Liver (tissue), 9 donors: ENCODE measurements around the gene ZNHIT6. TPM values are rescaled to one million over a fixed set of nuclear protein-coding genes. Genes with fewer than 3 reads are reported as not detected.

Experiments
- DNase-seq: peaks from one replicate; pipeline ENCODE4 v3.0.0-alpha.2; 2017; ENCODE audit warnings: low spot score
- H3K27ac ChIP-seq, 2 donors: one replicate each; pipeline ENCODE4 v1.7.0; 2013; ENCODE audit warnings: inconsistent platforms in 2 of 2, low read length in 2 of 2, control low read depth in 1 of 2, low read depth in 1 of 2, mild to moderate bottlenecking in 1 of 2
- H3K27me3 ChIP-seq, 4 donors: one replicate each; pipeline versions ENCODE4 v1.6.1 to v1.7.0; 2013; ENCODE audit warnings: low read length in 3 of 4, inconsistent platforms in 1 of 4, mild to moderate bottlenecking in 1 of 4, moderate library complexity in 1 of 4; ENCODE audit not compliant: control insufficient read depth in 4 of 4, insufficient read depth in 4 of 4
- H3K36me3 ChIP-seq, 4 donors: one replicate each; pipeline versions ENCODE4 v1.6.1 to v1.7.0; 2013; ENCODE audit warnings: low read length in 3 of 4, mild to moderate bottlenecking in 3 of 4, low read depth in 1 of 4, moderate library complexity in 1 of 4; ENCODE audit not compliant: control insufficient read depth in 4 of 4, insufficient read depth in 3 of 4
- H3K4me1 ChIP-seq, 4 donors: one replicate each; pipeline versions ENCODE4 v1.6.1 to v1.7.0; 2013; ENCODE audit warnings: low read length in 3 of 4, mild to moderate bottlenecking in 3 of 4, moderate library complexity in 1 of 4; ENCODE audit not compliant: control insufficient read depth in 4 of 4, insufficient read depth in 4 of 4
- H3K4me3 ChIP-seq, 3 donors: one replicate each; pipeline versions ENCODE4 v1.6.1 to v1.7.0; 2013; ENCODE audit warnings: low read length in 3 of 3, control low read depth in 1 of 3, low read depth in 1 of 3, mild to moderate bottlenecking in 1 of 3
- H3K9ac ChIP-seq, 2 donors: one replicate each; pipeline ENCODE4 v1.7.0; 2013; ENCODE audit warnings: low read length in 2 of 2, mild to moderate bottlenecking in 2 of 2, moderate library complexity in 2 of 2, control low read depth in 1 of 2, low read depth in 1 of 2
- H3K9me3 ChIP-seq, 4 donors: one replicate each; pipeline versions ENCODE4 v1.6.1 to v1.7.0; 2013; ENCODE audit warnings: low read length in 3 of 4; ENCODE audit not compliant: control insufficient read depth in 4 of 4
- CTCF ChIP-seq: fragments of 150-350 bp; IDR thresholded peaks from 2 replicates; pipeline ENCODE4 v1.5.1; 2017; ENCODE audit warnings: improper control_type of control experiment, low read depth, low read length; ENCODE audit not compliant: missing input control
- EGR1 ChIP-seq, 2 donors: IDR thresholded peaks; 2 replicates each; pipeline ENCODE4 v1.6.1; 2016 to 2018; ENCODE audit warnings: antibody characterized with exemption in 2 of 2, low read depth in 2 of 2
- FOXA1 ChIP-seq: IDR thresholded peaks from 2 replicates; pipeline ENCODE4 v1.6.1; 2016; ENCODE audit warnings: antibody characterized with exemption
- FOXA2 ChIP-seq: IDR thresholded peaks from 2 replicates; pipeline ENCODE4 v1.6.1; 2016; ENCODE audit warnings: antibody characterized with exemption
- HNF4A ChIP-seq, 2 donors: conservative IDR thresholded peaks; 2 replicates each; pipeline ENCODE4 v1.6.1; 2016; ENCODE audit warnings: antibody characterized with exemption in 2 of 2, mild to moderate bottlenecking in 2 of 2
- HNF4G ChIP-seq: IDR thresholded peaks from 2 replicates; pipeline ENCODE4 v1.6.1; 2016; ENCODE audit warnings: antibody characterized with exemption
- JUND ChIP-seq, 2 donors: IDR thresholded peaks; 2 replicates each; pipeline ENCODE4 v1.6.1; 2016; ENCODE audit warnings: antibody characterized with exemption in 2 of 2
- MAX ChIP-seq: IDR thresholded peaks from 2 replicates; pipeline ENCODE4 v1.6.1; 2016; ENCODE audit warnings: antibody characterized with exemption
- NR2F2 ChIP-seq: IDR thresholded peaks from 2 replicates; pipeline ENCODE4 v1.6.1; 2016; ENCODE audit warnings: antibody characterized with exemption
- RAD21 ChIP-seq, 2 donors: IDR thresholded peaks; 2 replicates each; pipeline ENCODE4 v1.6.1; 2016; ENCODE audit warnings: antibody characterized with exemption in 2 of 2, mild to moderate bottlenecking in 2 of 2
- REST ChIP-seq: IDR thresholded peaks from 2 replicates; pipeline ENCODE4 v1.6.1; 2016; ENCODE audit warnings: antibody characterized with exemption, mild to moderate bottlenecking
- RXRA ChIP-seq, 2 donors: IDR thresholded peaks; 2 replicates each; pipeline ENCODE4 v1.6.1; 2017 to 2018; ENCODE audit warnings: antibody characterized with exemption in 2 of 2, mild to moderate bottlenecking in 1 of 2
- SP1 ChIP-seq: IDR thresholded peaks from 2 replicates; pipeline ENCODE4 v1.6.1; 2018; ENCODE audit warnings: antibody characterized with exemption, mild to moderate bottlenecking
- TAF1 ChIP-seq: conservative IDR thresholded peaks from 2 replicates; pipeline ENCODE4 v1.6.1; 2016; ENCODE audit warnings: antibody characterized with exemption, mild to moderate bottlenecking
- YY1 ChIP-seq: IDR thresholded peaks from 2 replicates; pipeline ENCODE4 v1.6.1; 2016; ENCODE audit warnings: antibody characterized with exemption, mild to moderate bottlenecking
- ZBTB33 ChIP-seq: IDR thresholded peaks from 2 replicates; pipeline ENCODE4 v1.6.1; 2016; ENCODE audit warnings: antibody characterized with exemption
- WGBS: extraction: QIAGEN DNeasy Blood & Tissue Kit; methylation state at CpG from one replicate; pipeline ENCODE4 v1.1.7; 2013; 5-methylcytosine and 5-hydroxymethylcytosine counted together
- polyA plus RNA-seq, 2 donors: library from polyadenylated mRNA; stranded (reverse) in 1 of 2; unstranded in 1 of 2; fragments of 200-250 nt in 1 of 2; fragments of >200 nt in 1 of 2; fragmentation: Nextera tagmentation in 1 of 2; extraction: Ambion mirVana in 1 of 2; gene quantifications; one replicate each; pipeline versions ENCODE4 v1.2.1 to v1.2.3, GENCODE V29; 2013 to 2015
- total RNA-seq, 2 donors: library from RNA; depleted of rRNA; stranded (reverse); fragments of >200 nt; gene quantifications; one replicate each; pipeline ENCODE4 v1.2.3, GENCODE V29; 2014
- TF ChIP-seq, protein P1 (sequence below): IDR thresholded peaks from 2 replicates; pipeline ENCODE4 v1.6.1; 2016; ENCODE audit warnings: antibody characterized with exemption
- donor health status: healthy.
- donor health status: healthy.
- donor health status: healthy.
- donor health status: healthy.
- donor health status: healthy.

Gene ZNHIT6
- total and polyA plus RNA-seq, 4 donors = 2.2 to 4.0 (median 3.2) TPM

DNA sequence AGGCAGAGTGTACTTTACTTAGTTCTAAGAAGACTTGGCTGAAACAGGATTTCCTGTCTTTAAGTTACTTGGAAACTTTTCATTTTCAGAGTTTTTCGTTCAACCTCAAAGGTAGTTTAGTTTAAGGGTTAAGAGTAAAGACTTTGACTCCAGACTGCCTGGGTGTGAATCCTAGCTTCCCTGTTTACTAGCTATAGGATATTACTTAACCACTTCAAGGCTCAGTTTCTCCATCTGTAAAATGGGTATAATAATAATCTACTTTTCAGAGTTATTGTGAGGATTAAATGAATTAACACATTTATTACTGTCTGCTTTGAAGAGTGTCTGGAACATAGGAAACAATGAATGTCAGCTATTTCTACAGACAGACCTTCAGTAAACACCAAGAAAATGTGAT is 30.0 kb downstream of the ZNHIT6 start:
- Histone ChIP-seq H3K9me3 (no peaks in the 10 kb centered on the region), H3K4me1 (no peaks in the 10 kb centered on the region), H3K27ac (no peak overlapping the region), H3K27me3 (no peaks in the 10 kb centered on the region), H3K36me3 (peaks cover 4 to 16% (median 12%) of the 10 kb centered on the region in 4 donors), H3K9ac (no peak overlapping the region), H3K4me3 (no peak overlapping the region)
- TF ChIP-seq FOXA2 = no peak
- TF ChIP-seq MAX = no peak
- no peak for TF ChIP-seq YY1
- TF ChIP-seq, protein P1, sequence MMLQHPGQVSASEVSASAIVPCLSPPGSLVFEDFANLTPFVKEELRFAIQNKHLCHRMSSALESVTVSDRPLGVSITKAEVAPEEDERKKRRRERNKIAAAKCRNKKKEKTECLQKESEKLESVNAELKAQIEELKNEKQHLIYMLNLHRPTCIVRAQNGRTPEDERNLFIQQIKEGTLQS = no peak
- TF ChIP-seq SP1 = no peak
- no peak for TF ChIP-seq CTCF
- TF ChIP-seq FOXA1 = no peak
- no peak for TF ChIP-seq EGR1 (IDR thresholded peaks at IDR 0.05; ENCODE audit: low read depth in 2 of 2)
- no peak for TF ChIP-seq JUND (IDR thresholded peaks at IDR 0.05)
- no peak for TF ChIP-seq HNF4A (conservative IDR thresholded peaks at IDR 0.05)
- no peak for TF ChIP-seq RAD21 (IDR thresholded peaks at IDR 0.05)
- no peak for TF ChIP-seq NR2F2
- no peak for TF ChIP-seq HNF4G
- TF ChIP-seq REST = no peak
- no peak for TF ChIP-seq RXRA (IDR thresholded peaks at IDR 0.05)
- no peak for TF ChIP-seq TAF1
- WGBS = 85% methylated on average over 1 of the region's 1 CpG
- no peak for DNase-seq

- 97% methylated on average over 3 of the region's 3 CpGs for WGBS
- Histone ChIP-seq H3K4me1 (no peaks in the 10 kb centered on the region), H3K27ac (no peak overlapping the region), H3K9ac (no peak overlapping the region), H3K27me3 (no peaks in the 10 kb centered on the region), H3K4me3 (no peak overlapping the region), H3K36me3 (peaks cover 4 to 16% (median 12%) of the 10 kb centered on the region in 4 donors), H3K9me3 (no peaks in the 10 kb centered on the region)
- TF ChIP-seq NR2F2 (no peak), ZBTB33 (no peak), RAD21 (IDR thresholded peaks at IDR 0.05) (no peak), JUND (IDR thresholded peaks at IDR 0.05) (no peak), SP1 (no peak), TAF1 (no peak), FOXA2 (no peak), RXRA (IDR thresholded peaks at IDR 0.05) (no peak), EGR1 (IDR thresholded peaks at IDR 0.05; ENCODE audit: low read depth in 2 of 2) (no peak), MAX (no peak), FOXA1 (no peak), HNF4G (no peak), HNF4A (conservative IDR thresholded peaks at IDR 0.05) (no peak), YY1 (no peak), REST (no peak)
- TF ChIP-seq, protein P1 = no peak
- DNase-seq = no peak
Observed at GRCh38 chr1:85677656-85678055, 30.6 kb downstream of the ZNHIT6 start.
